ENCODE data around the gene PANX3. TPM values are rescaled to one million over a fixed set of nuclear protein-coding genes. Genes with fewer than 3 reads are reported as not detected.

The PANX3 gene

GRCh38 chr11:124663861-124664260 lies 52.6 kb downstream of the PANX3 start:
- H3K27me3 ChIP-seq (ENCODE audit: control insufficient read depth, insufficient read depth, low read length): no peaks in the 10 kb centered on the region

DNA sequence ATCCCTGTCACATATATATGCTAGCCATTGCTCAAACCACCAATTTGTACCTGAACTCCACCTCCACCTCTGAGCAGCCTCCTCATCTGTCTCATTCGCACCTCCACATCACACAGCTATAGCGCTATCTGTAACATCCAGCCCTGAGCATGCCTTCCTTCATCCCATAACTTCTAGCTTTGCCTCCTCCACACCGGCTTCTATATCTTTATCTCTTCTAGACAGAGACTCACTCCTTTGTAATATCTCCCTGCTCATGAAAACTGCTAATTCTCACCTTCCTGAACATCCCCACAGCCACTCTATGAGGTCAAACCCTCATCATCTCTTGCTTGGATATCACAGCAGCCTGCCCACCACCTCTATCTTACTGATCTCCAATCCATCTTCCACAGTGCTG lies 56.4 kb downstream of the PANX3 start:
- Histone ChIP-seq H3K9ac (ENCODE audit: low read depth, low read length) (no peak overlapping the region), H3K9me3 (replicated peaks; ENCODE audit: low read length) (no peaks in the 10 kb centered on the region), H3K36me3 (ENCODE audit: insufficient read depth, low read length) (no peaks in the 10 kb centered on the region), H3K27me3 (ENCODE audit: control insufficient read depth, insufficient read depth, low read length) (no peaks in the 10 kb centered on the region), H3K4me2 (ENCODE audit: low read length) (no peak overlapping the region), H3K4me1 (ENCODE audit: control insufficient read depth, insufficient read depth, low read length) (peaks cover 1% of the 10 kb centered on the region), H3K4me3 (ENCODE audit: low read length) (no peak overlapping the region)

More at GRCh38 chr11:124663861-124664260, 52.6 kb downstream of the PANX3 start:
- Histone ChIP-seq H3K4me3 (ENCODE audit: low read length) (no peak overlapping the region), H3K9ac (ENCODE audit: low read depth, low read length) (no peak overlapping the region), H3K4me1 (ENCODE audit: control insufficient read depth, insufficient read depth, low read length) (no peaks in the 10 kb centered on the region), H3K36me3 (ENCODE audit: insufficient read depth, low read length) (peaks cover 3% of the 10 kb centered on the region), H3K4me2 (ENCODE audit: low read length) (no peak overlapping the region), H3K9me3 (replicated peaks; ENCODE audit: low read length) (no peaks in the 10 kb centered on the region)

- Histone ChIP-seq H3K27me3 (ENCODE audit: control insufficient read depth, insufficient read depth, low read length) (no peaks in the 10 kb centered on the region), H3K9ac (ENCODE audit: low read depth, low read length) (no peak overlapping the region)
Measured at GRCh38 chr11:124669193-124669592, 58.0 kb downstream of the PANX3 start.

More at GRCh38 chr11:124669193-124669592, 58.0 kb downstream of the PANX3 start:
- no peak overlapping the region for H3K4me2 ChIP-seq (ENCODE audit: low read length)
- peaks cover 8% of the 10 kb centered on the region for H3K4me1 ChIP-seq (ENCODE audit: control insufficient read depth, insufficient read depth, low read length)
- no peaks in the 10 kb centered on the region for H3K9me3 ChIP-seq (replicated peaks; ENCODE audit: low read length)
- H3K36me3 ChIP-seq (ENCODE audit: insufficient read depth, low read length): no peaks in the 10 kb centered on the region
- H3K4me3 ChIP-seq (ENCODE audit: low read length): no peak overlapping the region

Small RNA genes lying within 50 kb of the gene (small RNA-seq; reads per million reads assigned to genes)
- not detected for gene RNA5SP352

Data from skeletal muscle satellite cell (primary cell).